GM21723 (cell line): ENCODE results near the gene PLPPR5.
"Not testable (repeated sequence)": the region's sequence is repeated elsewhere in the genome, so short reads cannot be mapped to it uniquely, and the experiment has no call there.

Source experiments
- ATAC-seq: cut with Tn5 transposase; IDR thresholded peaks from one replicate; pipeline ENCODE4 v1.9.1; 2021; ENCODE audit warnings: mild to moderate bottlenecking, moderate library complexity; ENCODE audit not compliant: unreplicated experiment

The PLPPR5 gene

GRCh38 chr1:98919652-98920051 is 85.0 kb downstream of the PLPPR5 start:
- ATAC-seq = no peak

- ATAC-seq = no peak
Observed at GRCh38 chr1:98919211-98919610, 85.5 kb downstream of the PLPPR5 start.

- no peak for ATAC-seq
Observed at GRCh38 chr1:98914547-98914946, 90.1 kb downstream of the PLPPR5 start.

GRCh38 chr1:98910827-98911226 is 93.8 kb downstream of the PLPPR5 start:
- no peak for ATAC-seq

GRCh38 chr1:98908980-98909379 is 95.7 kb downstream of the PLPPR5 start:
- no peak for ATAC-seq

- no peak for ATAC-seq
Observed at GRCh38 chr1:98906809-98907208, 97.9 kb downstream of the PLPPR5 start.

GRCh38 chr1:98906361-98906760 is 98.3 kb downstream of the PLPPR5 start:
- no peak for ATAC-seq

GRCh38 chr1:98904684-98905083 is 100.0 kb downstream of the PLPPR5 start:
- ATAC-seq = no peak

GRCh38 chr1:98903726-98904125 is 100.9 kb downstream of the PLPPR5 start:
- no peak for ATAC-seq

- no peak for ATAC-seq
Observed at GRCh38 chr1:98903261-98903660, 101.4 kb downstream of the PLPPR5 start.

GRCh38 chr1:98898940-98899339 is 105.7 kb downstream of the PLPPR5 start:
- ATAC-seq = no peak

GRCh38 chr1:98897479-98897878 is 107.2 kb downstream of the PLPPR5 start:
- ATAC-seq = no peak

GRCh38 chr1:98896711-98897445 is 107.8 kb downstream of the PLPPR5 start:
- no peak for ATAC-seq

- ATAC-seq = no peak
Observed at GRCh38 chr1:98893371-98893770, 111.3 kb downstream of the PLPPR5 start.

GRCh38 chr1:98888869-98889268 is 115.8 kb downstream of the PLPPR5 start:
- ATAC-seq = no peak

- ATAC-seq = no peak
Observed at GRCh38 chr1:98887507-98887906, 117.2 kb downstream of the PLPPR5 start.

GRCh38 chr1:98884864-98885263 is 119.8 kb downstream of the PLPPR5 start:
- no peak for ATAC-seq

- ATAC-seq = no peak
Observed at GRCh38 chr1:98881901-98882300, 122.8 kb downstream of the PLPPR5 start.

- not testable (repeated sequence) for ATAC-seq
Observed at GRCh38 chr1:98881234-98881633, 123.4 kb downstream of the PLPPR5 start.

GRCh38 chr1:98874828-98875227 is 129.8 kb downstream of the PLPPR5 start:
- no peak for ATAC-seq

- peak; percentile 98 for ATAC-seq
Observed at GRCh38 chr1:98870959-98871903, 133.4 kb downstream of the PLPPR5 start.

- ATAC-seq = no peak
Observed at GRCh38 chr1:98865796-98866195, 138.9 kb downstream of the PLPPR5 start.
